H1 (cell line): ENCODE results near the gene CTSL. TPM values are rescaled to one million over a fixed set of nuclear protein-coding genes. Genes with fewer than 3 reads are reported as not detected.

Experiments used
- CEBPB ChIP-seq: IDR thresholded peaks from 2 replicates; pipeline ENCODE4 v1.6.1; 2012; ENCODE audit warnings: low read depth, low read length
- CHD1 ChIP-seq: IDR thresholded peaks from 2 replicates; pipeline ENCODE4 v1.6.1; 2012; ENCODE audit warnings: low read depth, low read length, improper control_type of control experiment
- CHD7 ChIP-seq: fragments of 300-600 bp; sonication (generic); IDR thresholded peaks from 2 replicates; pipeline ENCODE4 v1.7.1; 2012; ENCODE audit warnings: low read length, moderate library complexity, mild to moderate bottlenecking, inconsistent platforms; ENCODE audit not compliant: insufficient replicate concordance
- HDAC6 ChIP-seq: IDR thresholded peaks from one replicate; pipeline ENCODE4 v1.7.1; 2012; ENCODE audit warnings: low read depth, mild to moderate bottlenecking, inconsistent platforms, low read length, moderate library complexity
- JUND ChIP-seq: IDR thresholded peaks from 2 replicates; pipeline ENCODE4 v1.6.1; 2011; ENCODE audit warnings: mild to moderate bottlenecking, improper control_type of control experiment, low read length
- POU5F1 ChIP-seq: IDR thresholded peaks from 2 replicates; pipeline ENCODE4 v1.6.1; 2011; ENCODE audit warnings: low read depth, mild to moderate bottlenecking, low read length, moderate library complexity
- RBBP5 ChIP-seq: IDR thresholded peaks from 2 replicates; pipeline ENCODE4 v1.7.1; 2012; ENCODE audit warnings: low read depth, mild to moderate bottlenecking, inconsistent platforms, low read length, moderate library complexity, borderline replicate concordance
- TCF12 ChIP-seq: IDR thresholded peaks from 2 replicates; pipeline ENCODE4 v1.6.1; 2011; ENCODE audit warnings: low read depth, mild to moderate bottlenecking, low read length
- polyA plus RNA-seq, 7 experiments: library from polyadenylated mRNA; depleted of rRNA in 3 of 7; stranded (reverse) in 5 of 7; unstranded in 2 of 7; fragments of >200 nt in 5 of 7; fragments of 200-250 nt in 2 of 7; gene quantifications; 1 replicate in 5 of 7; 2 replicates in 1 of 7; 4 replicates in 1 of 7; pipeline versions ENCODE4 v1.2.1 to v1.2.3, GENCODE V29; 2011 to 2013; ENCODE audit warnings: missing spikeins in 2 of 7, mixed read lengths in 2 of 7
- total RNA-seq: library from RNA; stranded (reverse); fragmentation: NEBNext Ultra II Directional; extraction: Animal tissue kit (Norgen Biotek cat#: 25700); gene quantifications from 2 replicates; pipeline ENCODE4 v1.2.1, GENCODE V29; 2021
- TF ChIP-seq, protein P1 (sequence below), 3 experiments: IDR thresholded peaks; 1 replicate in 2 of 3; 2 replicates in 1 of 3; pipeline versions ENCODE4 v1.5.1 to v1.6.1; 2011; ENCODE audit warnings: low read length in 3 of 3, mild to moderate bottlenecking in 3 of 3, inconsistent platforms in 2 of 3, low read depth in 1 of 3, moderate library complexity in 1 of 3; ENCODE audit not compliant: insufficient read depth in 1 of 3; ENCODE audit errors: control extremely low read depth in 1 of 3

The CTSL gene
- total and polyA plus RNA-seq, 2 of the 8 experiments (the other 6 are each of a cell fraction or from before 2014, with no cell fraction given), result 34.2 to 38.2 TPM

DNA sequence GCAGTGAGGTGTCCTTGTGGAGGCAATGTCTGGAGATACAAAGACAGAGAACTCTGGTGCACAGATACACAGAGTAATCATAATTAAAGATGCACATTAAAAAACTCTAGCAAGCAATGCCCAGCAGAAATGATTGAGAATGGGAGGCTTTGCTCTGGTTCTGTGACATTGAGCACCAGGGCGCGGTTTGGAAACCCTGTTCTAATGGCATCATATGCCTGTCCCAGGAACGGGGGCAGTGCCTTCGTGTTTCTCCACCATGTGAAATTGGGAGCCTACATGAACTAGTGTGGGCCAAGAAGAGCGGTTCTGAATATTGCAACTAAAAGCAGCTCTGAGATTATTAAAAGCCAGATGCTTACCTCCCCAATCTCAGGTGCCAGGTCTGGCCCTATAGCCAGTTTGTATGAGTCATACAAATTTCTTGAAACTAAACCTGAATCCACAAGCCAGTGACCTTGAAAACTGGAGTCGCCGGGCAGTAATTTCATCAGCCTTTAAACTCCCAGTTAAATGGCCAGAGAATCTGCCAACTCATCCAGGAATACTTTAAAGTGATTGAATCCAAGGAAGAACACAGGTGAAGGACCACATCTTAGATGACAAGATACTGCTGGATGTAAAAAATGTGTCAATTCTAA is 22.2 kb upstream of the CTSL start (continued):
- no peak for TF ChIP-seq CHD7
- TF ChIP-seq JUND, result no peak
- no peak for TF ChIP-seq CHD1
- no peak for TF ChIP-seq POU5F1
- no peak for TF ChIP-seq CEBPB
- no peak for TF ChIP-seq TCF12
- no peak for TF ChIP-seq HDAC6
- TF ChIP-seq, protein P1, sequence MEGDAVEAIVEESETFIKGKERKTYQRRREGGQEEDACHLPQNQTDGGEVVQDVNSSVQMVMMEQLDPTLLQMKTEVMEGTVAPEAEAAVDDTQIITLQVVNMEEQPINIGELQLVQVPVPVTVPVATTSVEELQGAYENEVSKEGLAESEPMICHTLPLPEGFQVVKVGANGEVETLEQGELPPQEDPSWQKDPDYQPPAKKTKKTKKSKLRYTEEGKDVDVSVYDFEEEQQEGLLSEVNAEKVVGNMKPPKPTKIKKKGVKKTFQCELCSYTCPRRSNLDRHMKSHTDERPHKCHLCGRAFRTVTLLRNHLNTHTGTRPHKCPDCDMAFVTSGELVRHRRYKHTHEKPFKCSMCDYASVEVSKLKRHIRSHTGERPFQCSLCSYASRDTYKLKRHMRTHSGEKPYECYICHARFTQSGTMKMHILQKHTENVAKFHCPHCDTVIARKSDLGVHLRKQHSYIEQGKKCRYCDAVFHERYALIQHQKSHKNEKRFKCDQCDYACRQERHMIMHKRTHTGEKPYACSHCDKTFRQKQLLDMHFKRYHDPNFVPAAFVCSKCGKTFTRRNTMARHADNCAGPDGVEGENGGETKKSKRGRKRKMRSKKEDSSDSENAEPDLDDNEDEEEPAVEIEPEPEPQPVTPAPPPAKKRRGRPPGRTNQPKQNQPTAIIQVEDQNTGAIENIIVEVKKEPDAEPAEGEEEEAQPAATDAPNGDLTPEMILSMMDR (IDR thresholded peaks at IDR 0.05; ENCODE audit: control extremely low read depth in 1 of 3, insufficient read depth in 1 of 3, low read depth in 1 of 3, low read length in 3 of 3), result no peak
- TF ChIP-seq RBBP5, result no peak
